Mucosa of descending colon (tissue), 3 donors: Measurements from ENCODE around the gene PTAFR. TPM values are rescaled to one million over a fixed set of nuclear protein-coding genes. Genes with fewer than 3 reads are reported as not detected.

ENCODE experiments used
- ATAC-seq: fragments of 200-7000 bp; cut with Tn5 transposase; one replicate; pipeline ENCODE4 v1.9.1; 2020; ENCODE audit warnings: mild to moderate bottlenecking, moderate library complexity
- DNase-seq, 3 donors: peaks; one replicate each; pipeline ENCODE4 v3.0.0-alpha.2; 2020
- H3K36me3 ChIP-seq: fragments of 200-600 bp; one replicate; pipeline ENCODE4 v1.8.0; 2021; ENCODE audit warnings: low read depth, mild to moderate bottlenecking
- H3K4me1 ChIP-seq: fragments of 200-600 bp; one replicate; pipeline ENCODE4 v1.8.0; 2021; ENCODE audit warnings: low read depth, mild to moderate bottlenecking
- H3K4me3 ChIP-seq: fragments of 200-600 bp; one replicate; pipeline ENCODE4 v1.8.0; 2021; ENCODE audit warnings: mild to moderate bottlenecking
- H3K9me3 ChIP-seq: fragments of 200-600 bp; one replicate; pipeline ENCODE4 v1.8.0; 2021; ENCODE audit warnings: mild to moderate bottlenecking
- intact Hi-C, 2 donors: fragments of 100-400 bp; cut with DNase I in 1 of 2; cut with micrococcal nuclease in 1 of 2; formaldehyde crosslinking; loops; one replicate each; pipeline versions ENCODE4 v1.11.0 to v1.11.1; 2022; cut with DNase I, micrococcal nuclease
- total RNA-seq, 3 donors: library from RNA; stranded (reverse); fragmentation: NEBNext Ultra II Directional in 2 of 3; extraction: Animal tissue kit (Norgen Biotek cat#: 25700) in 2 of 3; gene quantifications; one replicate each; pipeline versions ENCODE4 v1.2.1 to v1.2.4, GENCODE V29; 2021 to 2023
- TF ChIP-seq, protein P1 (sequence below): fragments of 200-600 bp; IDR thresholded peaks from one replicate; pipeline ENCODE4 v1.8.0; 2022; ENCODE audit warnings: antibody characterized with exemption, mild to moderate bottlenecking
- donor health status: DM: no; HTN: no; CAD: no; lungs with moderate emphysema.
- donor health status: DM: no; HTN: no; CAD: no.
- donor health status: DM: no; HTN: yes; CAD: no.

The PTAFR gene
- total RNA-seq, 3 donors from 2014 or later = 2.4 to 4.8 (median 4.0) TPM

GRCh38 chr1:28156821-28157220, 19.7 kb downstream of the PTAFR start:
- DNase-seq = no peak
- no peaks in the 10 kb centered on the region for H3K36me3 ChIP-seq
- no peak overlapping the region for H3K4me3 ChIP-seq
- TF ChIP-seq, protein P1, sequence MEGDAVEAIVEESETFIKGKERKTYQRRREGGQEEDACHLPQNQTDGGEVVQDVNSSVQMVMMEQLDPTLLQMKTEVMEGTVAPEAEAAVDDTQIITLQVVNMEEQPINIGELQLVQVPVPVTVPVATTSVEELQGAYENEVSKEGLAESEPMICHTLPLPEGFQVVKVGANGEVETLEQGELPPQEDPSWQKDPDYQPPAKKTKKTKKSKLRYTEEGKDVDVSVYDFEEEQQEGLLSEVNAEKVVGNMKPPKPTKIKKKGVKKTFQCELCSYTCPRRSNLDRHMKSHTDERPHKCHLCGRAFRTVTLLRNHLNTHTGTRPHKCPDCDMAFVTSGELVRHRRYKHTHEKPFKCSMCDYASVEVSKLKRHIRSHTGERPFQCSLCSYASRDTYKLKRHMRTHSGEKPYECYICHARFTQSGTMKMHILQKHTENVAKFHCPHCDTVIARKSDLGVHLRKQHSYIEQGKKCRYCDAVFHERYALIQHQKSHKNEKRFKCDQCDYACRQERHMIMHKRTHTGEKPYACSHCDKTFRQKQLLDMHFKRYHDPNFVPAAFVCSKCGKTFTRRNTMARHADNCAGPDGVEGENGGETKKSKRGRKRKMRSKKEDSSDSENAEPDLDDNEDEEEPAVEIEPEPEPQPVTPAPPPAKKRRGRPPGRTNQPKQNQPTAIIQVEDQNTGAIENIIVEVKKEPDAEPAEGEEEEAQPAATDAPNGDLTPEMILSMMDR = no peak
- no peaks in the 10 kb centered on the region for H3K9me3 ChIP-seq
- no peaks in the 10 kb centered on the region for H3K4me1 ChIP-seq
- intact Hi-C loops = no loop called here
- ATAC-seq = no peak

DNA sequence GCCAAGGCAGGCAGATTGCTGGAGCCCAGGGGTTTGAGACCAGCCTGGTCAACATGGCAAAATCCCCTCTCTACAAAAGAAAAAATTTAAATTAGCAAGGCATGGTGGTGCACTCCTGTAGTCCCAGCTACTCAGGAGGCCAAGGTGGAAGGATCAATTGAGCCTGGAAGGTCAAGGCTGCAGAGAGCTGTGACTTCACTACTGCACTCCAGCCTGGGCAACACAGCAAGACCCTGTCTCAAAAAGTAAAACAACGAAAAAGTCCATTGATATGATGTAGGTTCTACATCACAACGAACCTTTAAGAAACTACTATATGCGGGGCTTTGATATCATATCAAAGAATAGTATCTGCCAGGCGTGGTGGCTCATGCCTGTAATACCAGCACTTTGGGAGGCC, 20.9 kb downstream of the PTAFR start:
- no peak for DNase-seq
- intact Hi-C loops = no loop called here
- no peaks in the 10 kb centered on the region for H3K36me3 ChIP-seq
- H3K9me3 ChIP-seq = no peaks in the 10 kb centered on the region
- ATAC-seq = no peak
- TF ChIP-seq, protein P1 = no peak
- H3K4me1 ChIP-seq = no peaks in the 10 kb centered on the region
- no peak overlapping the region for H3K4me3 ChIP-seq

DNA sequence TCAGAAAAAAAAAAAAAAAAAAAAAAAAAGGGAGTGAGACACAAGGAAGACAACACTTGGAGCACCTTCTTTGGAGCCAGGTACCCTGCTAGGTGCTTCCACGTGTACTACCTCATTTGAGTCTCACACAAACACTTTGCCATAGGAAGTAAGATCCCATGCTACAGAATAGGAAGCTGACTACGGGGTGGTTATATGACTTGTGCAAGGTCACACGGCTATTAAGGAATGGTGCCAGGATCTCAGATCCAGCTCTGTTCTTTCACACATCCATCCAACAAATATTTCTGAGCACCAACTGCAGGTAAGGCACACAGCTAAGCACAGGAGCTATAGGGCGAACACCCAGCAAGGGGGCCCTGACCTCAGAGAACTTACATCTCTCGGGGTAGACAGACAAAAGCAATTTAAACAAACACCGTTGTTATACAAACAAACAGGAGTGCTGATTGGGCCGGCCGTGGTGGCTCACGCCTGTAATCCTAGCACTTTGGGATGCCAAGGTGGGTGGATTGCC, 22.4 kb downstream of the PTAFR start:
- no peak overlapping the region for H3K4me3 ChIP-seq
- no peaks in the 10 kb centered on the region for H3K9me3 ChIP-seq
- TF ChIP-seq, protein P1 = no peak
- intact Hi-C loops = no loop called here
- no peaks in the 10 kb centered on the region for H3K4me1 ChIP-seq
- H3K36me3 ChIP-seq = no peaks in the 10 kb centered on the region
- ATAC-seq (no peak), DNase-seq (no peak)

DNA sequence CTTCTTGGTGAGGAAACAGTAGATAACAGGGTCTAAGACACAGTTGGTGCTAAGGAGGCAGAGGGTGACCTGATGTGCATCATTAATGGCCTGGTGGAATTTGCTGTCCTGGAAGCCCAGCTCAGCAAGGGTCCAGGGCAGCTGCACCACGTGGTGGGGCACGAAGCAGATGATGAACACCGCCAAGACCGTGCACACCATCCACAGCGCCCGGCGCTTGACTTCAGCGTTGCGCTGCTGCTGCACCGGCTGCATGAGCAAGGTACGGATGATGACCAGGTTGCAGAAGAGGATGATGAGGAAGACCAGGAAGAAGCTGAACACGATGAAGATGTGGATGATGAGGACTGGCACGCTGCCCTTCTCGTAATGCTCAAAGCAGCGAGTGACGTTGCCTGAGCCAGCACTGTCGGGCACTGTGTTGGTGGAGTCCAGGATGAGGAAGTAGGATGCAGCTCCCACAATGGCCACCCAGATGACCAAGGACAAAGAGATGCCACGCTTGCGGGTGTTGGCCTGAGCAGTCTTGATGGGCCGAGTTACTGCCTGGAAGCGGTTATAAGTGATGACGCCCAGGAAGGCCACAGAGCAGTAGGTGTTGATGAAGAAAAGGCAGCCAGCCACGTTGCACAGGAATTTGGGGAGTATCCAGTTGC, 26.2 kb downstream of the PTAFR start:
- intact Hi-C loops = no loop called here

DNA sequence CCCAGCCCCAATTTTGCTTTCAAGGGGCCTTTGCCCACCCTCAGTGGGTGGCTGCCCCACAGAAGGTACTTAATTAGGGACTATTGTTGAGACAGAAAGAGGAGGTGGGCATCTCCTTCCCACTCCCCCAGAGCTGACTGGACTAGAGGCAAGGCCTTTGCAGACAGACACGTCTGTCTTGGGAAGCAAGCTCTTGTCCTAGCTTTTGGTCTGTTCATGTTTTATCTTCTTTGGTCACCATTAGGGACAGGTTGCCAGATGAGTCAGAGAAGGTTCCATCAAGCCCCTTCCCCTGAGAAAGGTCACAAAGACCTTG, 27.7 kb downstream of the PTAFR start:
- intact Hi-C loops = no loop called here

More for the DNA sequence above, 26.2 kb downstream of the PTAFR start:
- H3K4me1 ChIP-seq = no peaks in the 10 kb centered on the region
- no peak for DNase-seq
- no peaks in the 10 kb centered on the region for H3K36me3 ChIP-seq
- H3K9me3 ChIP-seq = no peaks in the 10 kb centered on the region
- no peak for ATAC-seq
- H3K4me3 ChIP-seq = no peak overlapping the region
- TF ChIP-seq, protein P1 = no peak

More for the DNA sequence above, 27.7 kb downstream of the PTAFR start:
- H3K4me3 ChIP-seq = no peak overlapping the region
- H3K9me3 ChIP-seq = no peaks in the 10 kb centered on the region
- H3K36me3 ChIP-seq = no peaks in the 10 kb centered on the region
- DNase-seq (no peak), ATAC-seq (no peak)
- no peaks in the 10 kb centered on the region for H3K4me1 ChIP-seq
- TF ChIP-seq, protein P1 = no peak
